Measurements from ENCODE around the gene TRIM62. TPM values are rescaled to one million over a fixed set of nuclear protein-coding genes. Genes with fewer than 3 reads are reported as not detected.
A peak's percentile ranks its signal among the peaks of the same experiment; 100 is the strongest.
"Not testable (repeated sequence)": the region's sequence is repeated elsewhere in the genome, so short reads cannot be mapped to it uniquely, and the experiment has no call there.

TRIM62 gene
- total RNA-seq, 1 donor from 2014 or later, result 10.8 TPM

DNA sequence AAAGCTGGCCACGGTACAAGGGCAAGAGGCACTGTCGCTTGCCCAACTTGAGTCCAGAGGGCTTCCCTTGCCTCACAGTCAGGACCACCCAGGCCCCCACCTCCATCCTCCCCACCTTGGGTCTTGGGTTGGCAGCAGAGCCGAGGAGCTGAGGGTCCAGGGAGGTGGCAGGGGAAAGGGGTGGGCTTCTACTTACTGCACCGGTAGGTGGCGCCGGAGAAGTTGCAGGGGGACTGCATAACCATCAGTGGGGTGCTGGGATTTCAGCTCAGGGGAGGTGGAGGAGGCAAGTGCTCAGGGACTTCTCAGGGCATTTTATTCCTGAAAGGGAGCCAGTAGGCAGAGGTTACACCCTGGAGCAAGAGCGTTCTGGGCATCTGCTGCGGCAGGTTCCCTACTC lies 44.0 kb downstream of the TRIM62 start:
- TF ChIP-seq, protein P1, sequence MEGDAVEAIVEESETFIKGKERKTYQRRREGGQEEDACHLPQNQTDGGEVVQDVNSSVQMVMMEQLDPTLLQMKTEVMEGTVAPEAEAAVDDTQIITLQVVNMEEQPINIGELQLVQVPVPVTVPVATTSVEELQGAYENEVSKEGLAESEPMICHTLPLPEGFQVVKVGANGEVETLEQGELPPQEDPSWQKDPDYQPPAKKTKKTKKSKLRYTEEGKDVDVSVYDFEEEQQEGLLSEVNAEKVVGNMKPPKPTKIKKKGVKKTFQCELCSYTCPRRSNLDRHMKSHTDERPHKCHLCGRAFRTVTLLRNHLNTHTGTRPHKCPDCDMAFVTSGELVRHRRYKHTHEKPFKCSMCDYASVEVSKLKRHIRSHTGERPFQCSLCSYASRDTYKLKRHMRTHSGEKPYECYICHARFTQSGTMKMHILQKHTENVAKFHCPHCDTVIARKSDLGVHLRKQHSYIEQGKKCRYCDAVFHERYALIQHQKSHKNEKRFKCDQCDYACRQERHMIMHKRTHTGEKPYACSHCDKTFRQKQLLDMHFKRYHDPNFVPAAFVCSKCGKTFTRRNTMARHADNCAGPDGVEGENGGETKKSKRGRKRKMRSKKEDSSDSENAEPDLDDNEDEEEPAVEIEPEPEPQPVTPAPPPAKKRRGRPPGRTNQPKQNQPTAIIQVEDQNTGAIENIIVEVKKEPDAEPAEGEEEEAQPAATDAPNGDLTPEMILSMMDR (IDR thresholded peaks at IDR 0.05; ENCODE audit: unreplicated experiment), result peak; percentile 60
- Mint-ChIP-seq H3K27me3 (ENCODE audit: unreplicated experiment) (peaks cover 12% of the 10 kb centered on the region), H3K36me3 (ENCODE audit: low read depth, unreplicated experiment) (no peaks in the 10 kb centered on the region), H3K9me3 (ENCODE audit: unreplicated experiment) (no peaks in the 10 kb centered on the region), H3K27ac (ENCODE audit: unreplicated experiment) (no peak overlapping the region), H3K4me3 (ENCODE audit: unreplicated experiment) (no peak overlapping the region), H3K4me1 (ENCODE audit: unreplicated experiment) (peaks cover 7% of the 10 kb centered on the region)
- DNase-seq (ENCODE audit: low spot score), result peak; percentile 69

DNA sequence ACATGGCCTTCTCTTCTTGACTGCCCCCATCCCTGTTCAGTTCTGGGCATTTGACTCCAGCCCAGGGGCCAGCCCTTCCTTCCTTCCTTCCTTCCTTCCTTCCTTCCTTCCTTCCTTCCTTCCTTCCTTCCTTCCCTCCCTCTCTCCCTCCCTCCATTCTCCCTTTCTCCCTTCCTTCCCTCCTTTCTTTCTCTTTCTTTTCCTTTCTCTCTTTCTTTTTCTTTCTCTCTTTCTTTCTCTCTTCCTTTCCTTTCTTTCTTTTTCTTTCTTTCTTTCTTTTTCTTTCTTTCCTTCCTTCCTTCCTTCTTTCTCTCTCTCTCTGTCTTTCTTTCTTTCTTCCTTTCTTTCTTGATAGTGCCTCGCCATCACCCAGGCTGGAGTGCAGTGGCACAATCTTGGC lies 45.8 kb downstream of the TRIM62 start:
- not testable (repeated sequence) for H3K9me3 Mint-ChIP-seq (ENCODE audit: unreplicated experiment); H3K36me3 Mint-ChIP-seq (ENCODE audit: low read depth, unreplicated experiment); H3K27me3 Mint-ChIP-seq (ENCODE audit: unreplicated experiment); H3K4me1 Mint-ChIP-seq (ENCODE audit: unreplicated experiment); DNase-seq (ENCODE audit: low spot score); H3K27ac Mint-ChIP-seq (ENCODE audit: unreplicated experiment); H3K4me3 Mint-ChIP-seq (ENCODE audit: unreplicated experiment)

DNA sequence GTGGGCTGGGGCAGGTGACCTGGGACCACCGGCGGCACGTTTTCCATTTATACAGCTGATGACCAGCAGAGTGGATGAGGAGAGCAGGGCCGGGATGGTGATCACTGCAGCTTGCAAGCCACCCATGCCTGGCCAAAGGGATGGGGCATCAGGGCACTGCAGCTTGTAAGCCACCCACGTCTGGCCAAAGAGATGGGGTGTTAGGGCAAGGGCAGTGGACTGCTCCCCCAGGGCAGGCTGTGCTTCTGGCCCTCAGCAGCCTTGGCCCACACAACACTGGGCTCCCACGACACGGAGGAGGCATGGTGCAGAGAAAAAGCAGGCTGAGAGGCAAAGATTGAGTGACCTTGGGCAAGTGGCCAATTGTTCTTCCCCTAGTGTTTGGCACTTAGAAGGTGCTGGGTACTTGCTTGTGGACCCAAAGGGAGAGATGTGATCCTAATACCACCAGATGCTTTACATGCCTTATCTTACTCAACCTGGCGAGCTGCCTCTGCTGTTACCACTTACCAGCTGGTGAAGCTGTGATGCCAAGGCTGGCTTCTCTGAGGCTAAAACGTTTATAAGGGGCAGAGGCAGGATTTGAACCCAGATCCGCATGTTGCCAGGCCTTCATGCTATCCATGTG lies 48.3 kb downstream of the TRIM62 start:
- H3K36me3 Mint-ChIP-seq (ENCODE audit: low read depth, unreplicated experiment), result no peaks in the 10 kb centered on the region
- H3K27me3 Mint-ChIP-seq (ENCODE audit: unreplicated experiment), result peaks cover 5% of the 10 kb centered on the region
- TF ChIP-seq, protein P1 (IDR thresholded peaks at IDR 0.05; ENCODE audit: unreplicated experiment), result no peak
- no peak overlapping the region for H3K27ac Mint-ChIP-seq (ENCODE audit: unreplicated experiment)
- H3K9me3 Mint-ChIP-seq (ENCODE audit: unreplicated experiment), result no peaks in the 10 kb centered on the region
- H3K4me1 Mint-ChIP-seq (ENCODE audit: unreplicated experiment), result no peaks in the 10 kb centered on the region
- DNase-seq (ENCODE audit: low spot score), result no peak
- H3K4me3 Mint-ChIP-seq (ENCODE audit: unreplicated experiment), result no peak overlapping the region

DNA sequence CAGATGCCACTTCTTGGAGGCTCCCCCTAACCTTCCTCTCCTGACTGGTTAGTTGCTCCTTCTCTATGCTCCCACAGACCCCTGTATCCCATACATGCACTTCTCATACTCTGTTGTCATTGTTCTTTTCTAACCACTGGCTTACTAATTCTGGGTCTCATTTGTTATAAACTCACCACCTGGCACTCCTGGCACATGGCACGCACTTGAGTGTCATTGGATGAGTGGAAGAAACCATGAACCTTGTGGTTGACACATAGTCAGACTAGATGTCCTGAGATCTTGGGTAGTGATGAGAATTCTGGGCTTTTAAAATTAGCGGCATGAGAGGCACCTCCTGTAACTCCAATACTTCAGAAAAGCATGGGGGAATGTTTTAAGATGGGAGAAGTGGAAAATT lies 49.3 kb downstream of the TRIM62 start:
- Mint-ChIP-seq H3K27ac (ENCODE audit: unreplicated experiment) (no peak overlapping the region), H3K36me3 (ENCODE audit: low read depth, unreplicated experiment) (no peaks in the 10 kb centered on the region), H3K4me1 (ENCODE audit: unreplicated experiment) (no peaks in the 10 kb centered on the region), H3K9me3 (ENCODE audit: unreplicated experiment) (no peaks in the 10 kb centered on the region), H3K27me3 (ENCODE audit: unreplicated experiment) (peaks cover 5% of the 10 kb centered on the region), H3K4me3 (ENCODE audit: unreplicated experiment) (peak overlapping the region; percentile 15)
- DNase-seq (ENCODE audit: low spot score), result no peak
- TF ChIP-seq, protein P1 (IDR thresholded peaks at IDR 0.05; ENCODE audit: unreplicated experiment), result no peak

DNA sequence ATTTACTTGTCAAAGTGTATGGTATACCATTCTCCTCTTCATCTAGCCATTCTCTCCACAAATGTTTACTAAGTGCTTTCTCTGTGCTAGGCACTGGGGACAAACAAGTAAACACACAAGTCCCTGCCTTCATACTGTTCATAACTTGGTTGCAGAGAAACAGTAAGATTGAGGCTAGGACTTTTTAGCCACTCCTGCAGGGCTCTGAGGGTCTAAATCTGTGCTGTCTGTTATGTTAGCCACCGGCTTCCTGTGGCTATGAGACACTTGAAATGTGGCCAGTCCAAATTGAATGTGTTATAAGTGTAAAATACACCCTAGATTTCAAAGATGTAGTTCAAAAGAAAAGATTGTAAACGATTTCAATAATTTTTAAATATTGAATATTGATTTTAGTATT lies 50.7 kb downstream of the TRIM62 start:
- Mint-ChIP-seq H3K9me3 (ENCODE audit: unreplicated experiment) (no peaks in the 10 kb centered on the region), H3K27ac (ENCODE audit: unreplicated experiment) (no peak overlapping the region), H3K4me3 (ENCODE audit: unreplicated experiment) (no peak overlapping the region), H3K4me1 (ENCODE audit: unreplicated experiment) (no peaks in the 10 kb centered on the region), H3K27me3 (ENCODE audit: unreplicated experiment) (peaks cover 5% of the 10 kb centered on the region), H3K36me3 (ENCODE audit: low read depth, unreplicated experiment) (no peaks in the 10 kb centered on the region)
- no peak for DNase-seq (ENCODE audit: low spot score)
- TF ChIP-seq, protein P1 (IDR thresholded peaks at IDR 0.05; ENCODE audit: unreplicated experiment), result no peak

Data from endothelial cell (in vitro differentiated cells).